Activated naive CD8-positive, alpha-beta T cell (primary cell): Measurements from ENCODE around the gene PALD1.
A peak's percentile ranks its signal among the peaks of the same experiment; 100 is the strongest.

Experiments
- H3K27ac Mint-ChIP-seq: one replicate; pipeline ENCODE4 v1.8.0; 2021; ENCODE audit warnings: mixed read lengths
- H3K27me3 Mint-ChIP-seq: one replicate; pipeline ENCODE4 v1.8.0; 2021; ENCODE audit warnings: mixed read lengths
- H3K36me3 Mint-ChIP-seq: one replicate; pipeline ENCODE4 v1.8.0; 2021; ENCODE audit warnings: mixed read lengths
- H3K4me1 Mint-ChIP-seq: one replicate; pipeline ENCODE4 v1.8.0; 2021; ENCODE audit warnings: low read depth, mixed read lengths
- H3K4me3 Mint-ChIP-seq: one replicate; pipeline ENCODE4 v1.8.0; 2021; ENCODE audit warnings: mild to moderate bottlenecking, mixed read lengths
- H3K9me3 Mint-ChIP-seq: one replicate; pipeline ENCODE4 v1.8.0; 2021; ENCODE audit warnings: low read depth, mixed read lengths

The PALD1 gene

DNA sequence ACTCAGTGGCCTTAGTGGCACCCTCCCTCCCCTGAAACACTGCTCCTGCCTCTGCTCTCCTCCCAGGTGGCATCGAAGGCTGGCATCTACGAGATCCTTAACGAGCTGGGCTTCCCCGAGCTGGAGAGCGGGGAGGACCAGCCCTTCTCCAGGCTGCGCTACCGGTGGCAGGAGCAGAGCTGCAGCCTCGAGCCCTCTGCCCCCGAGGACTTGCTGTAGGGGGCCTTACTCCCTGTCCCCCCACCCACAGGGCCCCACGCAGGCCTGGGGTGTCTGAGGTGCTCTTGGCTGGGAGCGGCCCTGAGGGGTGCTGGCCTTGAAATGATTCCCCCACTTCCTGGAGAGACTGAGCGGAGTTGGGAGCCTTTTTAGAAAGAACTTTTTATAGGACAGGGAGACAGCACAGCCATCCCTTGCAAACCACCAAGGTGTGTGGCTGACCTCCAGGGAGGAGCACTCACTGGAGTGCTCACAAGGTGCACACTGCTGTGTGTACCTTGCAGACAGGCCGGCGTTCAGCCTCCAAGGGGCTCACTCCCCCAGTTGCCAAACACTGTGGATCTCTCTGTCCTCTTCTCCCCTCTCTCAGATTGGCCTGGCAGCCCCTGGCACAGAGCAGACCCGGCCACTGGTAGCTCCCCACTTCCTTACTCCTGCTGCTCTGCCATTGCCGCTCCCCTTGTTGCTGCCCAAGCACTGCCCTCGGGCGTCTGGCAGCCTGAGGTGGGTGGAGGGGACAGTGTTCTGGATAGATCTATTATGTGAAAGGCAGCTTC lies 88.1 kb downstream of the PALD1 start:
- Mint-ChIP-seq H3K36me3 (peaks cover 2% of the 10 kb centered on the region), H3K4me3 (no peak overlapping the region), H3K27me3 (no peaks in the 10 kb centered on the region), H3K4me1 (peaks cover 15% of the 10 kb centered on the region), H3K27ac (no peak overlapping the region), H3K9me3 (no peaks in the 10 kb centered on the region)

DNA sequence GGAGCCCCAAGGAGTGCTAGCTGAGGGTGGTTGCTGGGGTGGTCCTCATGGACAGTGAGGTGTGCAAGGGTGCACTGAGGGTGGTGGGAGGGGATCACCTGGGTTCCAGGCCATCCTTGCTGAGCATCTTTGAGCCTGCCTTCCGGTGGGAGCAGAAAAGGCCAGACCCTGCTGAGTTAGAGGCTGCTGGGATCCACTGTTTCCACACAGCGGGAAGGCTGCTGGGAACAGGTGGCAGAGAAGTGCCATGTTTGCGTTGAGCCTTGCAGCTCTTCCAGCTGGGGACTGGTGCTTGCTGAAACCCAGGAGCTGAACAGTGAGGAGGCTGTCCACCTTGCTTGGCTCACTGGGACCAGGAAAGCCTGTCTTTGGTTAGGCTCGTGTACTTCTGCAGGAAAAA lies 89.0 kb downstream of the PALD1 start:
- H3K27me3 Mint-ChIP-seq = no peaks in the 10 kb centered on the region
- no peak overlapping the region for H3K4me3 Mint-ChIP-seq

DNA sequence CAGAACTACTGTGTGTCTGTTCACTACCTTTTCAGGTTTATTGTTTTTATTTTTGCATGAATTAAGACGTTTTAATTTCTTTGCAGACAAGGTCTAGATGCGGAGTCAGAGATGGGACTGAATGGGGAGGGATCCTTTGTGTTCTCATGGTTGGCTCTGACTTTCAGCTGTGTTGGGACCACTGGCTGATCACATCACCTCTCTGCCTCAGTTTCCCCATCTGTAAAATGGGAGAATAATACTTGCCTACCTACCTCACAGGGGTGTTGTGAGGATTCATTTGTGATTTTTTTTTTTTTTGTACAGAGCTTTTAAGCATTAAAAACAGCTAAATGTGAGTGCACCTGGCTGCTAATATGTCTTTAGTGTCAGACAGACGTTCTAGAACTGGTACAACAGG lies 89.5 kb downstream of the PALD1 start:
- Mint-ChIP-seq H3K27ac (no peak overlapping the region), H3K9me3 (no peaks in the 10 kb centered on the region)

More for the DNA sequence above, 89.0 kb downstream of the PALD1 start:
- Mint-ChIP-seq H3K9me3 (no peaks in the 10 kb centered on the region), H3K4me1 (peaks cover 14% of the 10 kb centered on the region), H3K36me3 (peaks cover 2% of the 10 kb centered on the region), H3K27ac (no peak overlapping the region)

DNA sequence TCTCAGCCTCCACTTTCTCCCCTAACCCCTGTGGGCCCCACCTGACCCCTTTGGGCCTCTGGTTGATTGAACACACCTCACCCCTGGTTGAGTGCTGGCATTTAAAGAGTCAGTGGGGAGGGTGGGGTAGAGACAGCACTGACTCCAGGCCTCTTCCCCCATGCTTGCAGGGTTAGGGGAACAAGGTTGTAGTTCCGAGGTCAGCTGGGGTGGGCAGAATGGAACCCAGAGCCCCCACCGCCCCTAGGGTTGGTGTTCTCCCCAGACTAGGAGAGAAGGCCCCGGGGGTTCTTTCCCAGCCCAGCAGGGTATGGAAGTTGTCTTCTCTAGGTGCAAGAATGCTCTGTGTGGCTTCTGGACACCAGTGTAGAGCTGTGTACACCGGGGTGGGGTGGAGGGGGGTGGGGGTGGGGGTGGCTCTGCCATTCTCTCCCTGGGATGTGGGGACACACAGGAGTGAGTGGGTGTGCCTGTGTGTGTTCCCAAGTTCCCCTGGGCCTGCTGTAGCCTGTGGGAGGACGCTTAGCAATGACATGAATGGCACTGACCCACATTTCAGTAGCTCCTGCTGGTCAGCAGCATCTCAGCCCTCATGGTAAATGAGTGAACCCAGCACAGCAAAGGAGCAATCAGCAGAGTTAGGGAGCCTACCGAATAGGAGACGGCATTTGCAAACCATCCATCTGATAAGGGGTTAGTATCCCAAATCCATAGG lies 90.4 kb downstream of the PALD1 start:
- Mint-ChIP-seq H3K4me1 (peaks cover 12% of the 10 kb centered on the region), H3K9me3 (no peaks in the 10 kb centered on the region), H3K36me3 (peaks cover 2% of the 10 kb centered on the region), H3K27ac (no peak overlapping the region), H3K4me3 (no peak overlapping the region), H3K27me3 (no peaks in the 10 kb centered on the region)

More for the DNA sequence above, 89.5 kb downstream of the PALD1 start:
- H3K4me1 Mint-ChIP-seq = peaks cover 14% of the 10 kb centered on the region
- H3K4me3 Mint-ChIP-seq = no peak overlapping the region
- no peaks in the 10 kb centered on the region for H3K27me3 Mint-ChIP-seq
- H3K36me3 Mint-ChIP-seq = peaks cover 2% of the 10 kb centered on the region

DNA sequence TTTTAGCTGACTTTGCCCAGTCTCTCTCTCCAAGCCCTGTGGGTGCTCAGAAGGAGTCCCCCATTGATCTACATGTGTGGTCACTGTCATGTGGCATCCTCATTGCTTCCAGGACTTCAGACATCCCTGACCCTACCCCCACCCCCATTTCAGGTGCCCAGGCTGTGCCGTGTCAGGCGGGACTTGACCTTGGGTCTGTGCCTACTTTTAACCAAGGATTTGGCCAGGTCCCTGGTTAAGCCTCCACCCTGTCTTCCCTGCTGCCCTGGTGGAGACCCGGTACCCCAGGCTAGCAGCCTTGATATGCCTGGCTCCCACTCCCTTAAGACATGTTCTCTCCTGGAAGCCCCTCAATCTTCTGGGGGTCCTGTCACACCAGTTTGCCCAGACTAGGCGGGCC lies 92.7 kb downstream of the PALD1 start:
- no peak overlapping the region for H3K4me3 Mint-ChIP-seq
- H3K27ac Mint-ChIP-seq = no peak overlapping the region
- H3K9me3 Mint-ChIP-seq = no peaks in the 10 kb centered on the region
- H3K36me3 Mint-ChIP-seq = peaks cover 2% of the 10 kb centered on the region
- H3K4me1 Mint-ChIP-seq = peaks cover 13% of the 10 kb centered on the region
- no peaks in the 10 kb centered on the region for H3K27me3 Mint-ChIP-seq

DNA sequence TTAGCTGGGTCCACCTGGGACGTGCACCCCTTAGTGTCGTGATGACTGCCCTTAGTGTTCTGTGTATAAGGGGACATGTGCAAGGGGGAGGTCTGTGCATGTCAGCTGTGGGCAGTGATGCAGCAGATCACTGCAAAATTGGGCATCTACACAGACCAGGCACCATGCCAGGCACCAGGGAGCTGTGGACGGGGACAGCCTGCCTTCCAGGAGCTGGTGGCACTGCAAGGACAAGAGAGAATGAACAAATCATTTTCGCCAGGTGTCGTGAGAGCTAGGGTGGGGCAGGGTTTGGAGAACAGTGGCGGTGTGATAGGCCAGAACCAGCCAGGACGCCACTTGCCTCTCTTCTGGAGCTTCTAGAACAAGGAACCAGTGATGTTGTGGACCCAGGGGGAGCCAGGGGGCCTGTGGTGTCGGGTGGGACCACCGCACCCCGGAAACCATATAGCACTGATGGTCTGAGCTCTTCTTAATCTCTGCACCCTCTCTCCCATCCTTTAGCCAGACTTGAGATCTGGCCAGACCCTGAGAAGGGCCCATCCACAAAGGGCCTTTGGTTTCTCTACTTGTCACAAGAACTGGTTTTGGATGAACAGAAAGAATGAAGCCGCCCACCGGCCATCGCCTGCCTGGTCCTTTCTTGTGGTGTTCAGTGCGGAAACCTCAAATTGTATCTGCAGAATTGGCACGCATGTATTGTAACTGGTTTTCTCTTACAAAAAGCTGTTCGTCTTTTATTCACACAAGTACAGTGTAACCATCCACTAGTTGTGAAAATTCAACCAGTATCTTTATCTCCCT lies 93.3 kb downstream of the PALD1 start:
- Mint-ChIP-seq H3K4me3 (no peak overlapping the region), H3K4me1 (peaks cover 19% of the 10 kb centered on the region), H3K27me3 (no peaks in the 10 kb centered on the region), H3K9me3 (no peaks in the 10 kb centered on the region), H3K27ac (no peak overlapping the region), H3K36me3 (peaks cover 2% of the 10 kb centered on the region)

DNA sequence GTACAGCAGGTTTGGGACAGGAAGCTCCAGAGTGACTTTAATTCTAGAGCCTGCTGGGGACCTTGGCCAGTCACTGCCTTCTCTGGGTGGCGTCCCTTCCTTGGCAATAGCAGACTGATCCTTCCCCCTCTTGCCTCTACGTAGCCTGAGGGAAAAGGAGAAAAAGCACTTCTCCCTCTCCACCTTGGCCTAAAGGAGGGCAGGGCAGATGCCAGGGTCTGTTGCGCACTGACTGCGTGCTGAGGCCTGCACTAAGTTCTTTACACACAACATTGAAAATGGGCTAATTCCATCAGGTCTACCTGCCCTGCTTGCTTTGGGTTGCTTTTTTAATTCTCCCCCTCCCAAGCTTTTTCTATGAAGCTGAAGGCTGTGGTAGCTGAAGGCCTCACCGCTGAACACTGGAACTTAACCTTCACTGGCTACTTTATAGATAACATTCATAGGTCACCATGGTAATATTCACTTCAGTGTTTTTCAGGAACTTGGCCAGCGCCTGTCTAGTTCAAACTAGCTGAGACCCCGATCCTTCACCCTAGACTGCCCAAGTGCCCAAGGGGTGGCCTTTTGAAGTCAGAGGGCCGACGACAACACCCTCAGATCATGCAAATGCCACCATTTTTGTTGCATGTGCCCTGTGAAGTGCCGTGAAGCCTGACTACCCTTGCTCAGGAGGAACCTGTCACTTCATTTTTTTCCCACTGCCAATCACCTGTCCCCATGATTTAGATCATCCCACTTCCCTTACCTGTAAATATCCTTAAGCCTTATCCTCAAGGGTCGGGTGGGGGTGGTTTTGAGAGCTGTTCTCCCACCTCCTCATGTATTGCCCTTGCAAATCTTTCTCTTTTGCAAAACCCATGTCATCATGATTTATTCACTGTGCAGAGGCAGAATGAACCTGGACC lies 95.3 kb downstream of the PALD1 start:
- H3K36me3 Mint-ChIP-seq = peaks cover 2% of the 10 kb centered on the region
- no peak overlapping the region for H3K4me3 Mint-ChIP-seq
- peaks cover 39% of the 10 kb centered on the region for H3K4me1 Mint-ChIP-seq
- H3K9me3 Mint-ChIP-seq = no peaks in the 10 kb centered on the region
- no peak overlapping the region for H3K27ac Mint-ChIP-seq
- no peaks in the 10 kb centered on the region for H3K27me3 Mint-ChIP-seq

DNA sequence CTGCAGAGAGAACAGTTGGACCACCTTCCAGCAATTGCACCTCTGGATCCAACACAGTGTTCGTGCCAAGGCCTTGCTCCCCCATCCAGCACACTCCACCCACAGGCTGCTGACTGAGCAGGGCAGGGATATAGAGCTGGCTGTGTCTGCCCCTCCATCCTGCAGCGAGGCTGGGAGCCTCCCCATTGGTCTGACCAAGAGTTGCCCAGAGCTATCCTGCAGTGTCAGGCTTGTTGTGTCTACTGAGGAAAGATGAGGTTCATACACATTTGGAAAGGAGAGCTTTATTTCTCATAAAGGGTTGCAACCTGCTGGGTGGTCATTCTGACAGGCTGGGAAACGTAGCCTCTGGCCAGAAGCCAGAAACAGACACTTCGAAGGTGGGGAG lies 96.9 kb downstream of the PALD1 start:
- no peaks in the 10 kb centered on the region for H3K36me3 Mint-ChIP-seq
- peak overlapping the region; percentile 50 for H3K27ac Mint-ChIP-seq
- peaks cover 45% of the 10 kb centered on the region for H3K4me1 Mint-ChIP-seq
- no peak overlapping the region for H3K4me3 Mint-ChIP-seq
- H3K27me3 Mint-ChIP-seq = no peaks in the 10 kb centered on the region
- H3K9me3 Mint-ChIP-seq = no peaks in the 10 kb centered on the region

DNA sequence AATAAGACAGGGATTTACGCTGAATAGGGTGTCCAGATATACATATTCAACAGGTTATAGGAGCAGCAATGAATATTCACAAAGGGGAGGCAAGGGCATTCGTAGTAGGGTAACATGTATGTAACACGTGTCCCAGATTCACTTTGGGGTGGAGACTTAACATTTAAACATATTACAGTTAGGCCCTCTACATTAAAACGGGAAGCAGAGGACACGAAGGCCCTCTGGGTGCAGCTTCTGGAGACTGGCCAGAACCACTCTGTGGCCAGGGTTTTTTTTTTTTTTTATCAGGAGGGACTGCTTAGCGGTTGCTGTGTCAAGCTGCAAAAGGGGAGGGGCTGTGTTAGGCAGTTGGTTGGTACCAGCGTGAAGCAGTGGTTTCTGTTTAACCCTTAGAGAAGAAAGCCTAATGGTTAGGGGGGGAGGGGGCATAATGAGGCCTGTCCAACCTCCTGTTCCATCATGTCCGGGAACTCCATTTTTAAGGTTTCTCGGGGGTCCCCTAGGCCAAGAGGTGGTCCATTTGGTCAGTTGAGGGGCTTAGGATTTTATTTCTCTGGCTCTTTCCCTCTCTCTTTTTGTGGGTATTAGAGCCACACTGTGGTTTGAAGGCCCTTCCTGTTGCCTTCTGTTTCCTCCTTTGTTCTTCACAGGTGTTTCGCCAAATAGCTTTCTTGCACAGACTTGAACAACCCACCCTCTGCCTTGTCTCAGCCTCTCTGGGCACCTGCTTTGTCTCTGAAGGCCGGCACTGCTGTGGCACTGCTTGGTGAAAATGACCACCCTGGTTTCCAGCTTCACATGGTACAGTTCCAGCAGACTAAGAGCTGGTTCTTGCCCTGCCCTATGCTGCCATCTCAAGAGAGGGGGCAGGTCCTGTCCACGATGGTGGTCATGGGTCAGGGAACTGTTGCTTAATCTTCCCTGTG lies 97.6 kb downstream of the PALD1 start:
- Mint-ChIP-seq H3K27ac (peak overlapping the region; percentile 90), H3K36me3 (no peaks in the 10 kb centered on the region), H3K4me1 (peaks cover 46% of the 10 kb centered on the region)

DNA sequence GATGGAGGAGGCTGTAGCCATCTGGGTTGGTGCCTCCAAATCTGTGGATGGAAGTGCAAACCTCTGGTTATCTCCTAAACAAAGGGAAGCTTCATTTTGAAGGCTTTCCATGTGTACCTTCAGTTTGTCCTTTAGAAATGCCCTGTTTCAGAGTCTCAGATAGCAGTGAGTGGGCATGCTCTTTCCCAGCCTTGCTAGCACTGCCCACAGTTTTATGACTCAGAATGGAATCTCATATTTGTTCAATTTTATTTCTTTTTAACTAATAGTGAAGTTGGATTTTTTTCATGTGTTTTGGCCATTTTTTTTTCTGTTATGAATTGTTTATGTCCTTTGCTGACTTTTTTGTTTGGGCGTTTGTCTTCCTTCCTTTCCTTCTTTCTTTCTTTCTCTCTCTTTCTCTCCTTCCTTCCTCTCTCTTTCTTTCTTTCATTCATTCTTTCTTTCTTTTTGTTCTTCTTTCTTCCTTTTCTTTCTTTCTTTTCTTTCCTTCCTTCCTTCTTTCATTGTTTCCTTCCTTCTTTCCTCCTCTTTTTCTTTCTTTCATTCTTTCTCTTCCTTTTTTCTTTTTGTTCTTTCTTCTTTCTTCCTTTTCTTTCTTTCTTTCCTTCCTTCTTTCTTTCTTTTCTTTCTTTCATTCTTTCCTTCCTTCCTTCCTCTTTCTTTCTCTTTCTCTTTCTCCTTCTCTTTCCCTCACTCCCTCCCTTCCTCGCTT lies 98.4 kb downstream of the PALD1 start:
- Mint-ChIP-seq H3K4me1 (peaks cover 46% of the 10 kb centered on the region), H3K4me3 (peak overlapping the region; percentile 49), H3K36me3 (no peaks in the 10 kb centered on the region), H3K9me3 (no peaks in the 10 kb centered on the region), H3K27me3 (no peaks in the 10 kb centered on the region), H3K27ac (peak overlapping the region; percentile 90)

More for the DNA sequence above, 97.6 kb downstream of the PALD1 start:
- Mint-ChIP-seq H3K27me3 (no peaks in the 10 kb centered on the region), H3K4me3 (no peak overlapping the region), H3K9me3 (no peaks in the 10 kb centered on the region)

DNA sequence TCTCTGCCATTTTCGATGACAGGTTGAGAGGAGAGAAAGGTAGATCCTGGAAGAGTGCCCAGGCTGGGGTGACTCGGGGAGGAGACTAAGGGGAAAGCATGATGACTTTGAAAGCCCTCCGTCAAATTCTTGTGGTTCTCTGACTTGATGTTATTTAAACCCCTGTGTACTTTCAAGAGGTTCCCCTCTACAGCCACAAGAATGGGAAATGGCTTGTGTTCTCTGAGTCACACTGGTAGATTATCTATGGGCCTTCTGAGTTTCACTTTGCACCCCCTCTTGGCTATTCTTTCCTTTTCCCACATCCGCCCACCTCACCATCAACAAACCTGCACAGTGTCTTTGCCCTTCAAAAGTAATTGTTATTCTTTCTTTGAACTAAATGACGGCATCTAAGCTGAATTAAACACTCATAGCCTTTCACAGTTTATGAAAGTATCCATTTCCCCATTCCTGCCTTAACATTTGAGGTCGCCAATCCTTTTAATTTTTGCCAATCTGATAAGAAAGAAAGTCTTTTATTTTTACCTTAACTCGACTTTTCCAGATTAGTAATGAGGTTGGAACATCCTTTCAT lies 99.9 kb downstream of the PALD1 start:
- peaks cover 46% of the 10 kb centered on the region for H3K4me1 Mint-ChIP-seq
- H3K27me3 Mint-ChIP-seq = no peaks in the 10 kb centered on the region
- peak overlapping the region; percentile 76 for H3K4me3 Mint-ChIP-seq
- H3K9me3 Mint-ChIP-seq = no peaks in the 10 kb centered on the region
- no peaks in the 10 kb centered on the region for H3K36me3 Mint-ChIP-seq
- H3K27ac Mint-ChIP-seq = peak overlapping the region; percentile 90

DNA sequence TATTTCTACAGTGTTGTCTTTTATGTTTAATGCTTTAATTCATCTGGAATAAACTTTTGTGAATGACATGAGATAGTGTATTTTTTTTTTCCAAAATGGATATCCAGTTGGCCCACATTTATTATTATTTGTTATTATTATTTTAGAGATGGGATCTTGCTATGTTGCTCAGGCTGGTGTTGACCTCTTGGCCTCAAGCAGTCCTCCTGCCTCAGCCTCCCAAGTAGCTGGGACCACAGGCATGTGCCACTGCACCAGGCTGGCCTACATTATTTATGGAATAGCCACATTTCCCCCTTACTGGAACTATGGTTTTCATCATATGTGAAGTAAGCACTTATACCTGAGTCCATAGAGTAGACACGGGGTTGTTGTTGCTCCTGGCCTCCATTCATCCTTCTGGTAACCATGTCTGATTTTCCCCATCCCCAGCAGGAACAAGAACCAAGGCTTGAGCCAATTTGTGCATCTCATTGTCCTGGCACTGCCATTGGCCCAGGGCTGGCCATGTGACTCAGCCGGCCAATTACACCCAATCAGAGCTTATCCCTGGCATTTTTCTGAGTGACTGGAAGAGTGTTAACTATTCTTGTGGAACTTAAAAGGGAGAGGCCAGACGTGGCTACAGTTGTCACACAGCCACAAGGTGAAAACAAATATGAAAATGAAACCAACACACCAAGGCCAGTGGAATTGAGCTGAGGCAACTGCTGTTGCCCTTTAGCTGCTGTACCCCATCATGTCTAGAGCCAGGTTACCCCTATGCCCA lies 100.9 kb downstream of the PALD1 start:
- no peaks in the 10 kb centered on the region for H3K27me3 Mint-ChIP-seq
- H3K9me3 Mint-ChIP-seq = no peaks in the 10 kb centered on the region
- H3K4me3 Mint-ChIP-seq = peak overlapping the region; percentile 68
- peaks cover 48% of the 10 kb centered on the region for H3K4me1 Mint-ChIP-seq
- H3K27ac Mint-ChIP-seq = peak overlapping the region; percentile 93
- no peaks in the 10 kb centered on the region for H3K36me3 Mint-ChIP-seq
